WTC11 (cell line): Measurements from ENCODE around the gene ISOC2. TPM values are rescaled to one million over a fixed set of nuclear protein-coding genes. Genes with fewer than 3 reads are reported as not detected.

Experiments used
- AR ChIP-seq: fragments of 250-450 bp; sonication (Bioruptor Pico); IDR thresholded peaks from 2 replicates; pipeline ENCODE4 v1.9.0; 2021; ENCODE audit warnings: mild to moderate bottlenecking
- ATF3 ChIP-seq: sonication (generic); formaldehyde crosslinking; conservative IDR thresholded peaks from 2 replicates; pipeline ENCODE4 v1.8.1; 2022; ENCODE audit warnings: mild to moderate bottlenecking, missing genetic modification reagents
- ATF6 ChIP-seq: sonication (generic); formaldehyde crosslinking; IDR thresholded peaks from 2 replicates; pipeline ENCODE4 v1.8.1; 2023; ENCODE audit warnings: mild to moderate bottlenecking, missing genetic modification reagents
- CREB1 ChIP-seq: sonication (generic); formaldehyde crosslinking; IDR thresholded peaks from 2 replicates; pipeline ENCODE4 v1.8.0; 2023; ENCODE audit warnings: mild to moderate bottlenecking, missing genetic modification reagents
- E2F5 ChIP-seq: sonication (generic); formaldehyde crosslinking; IDR thresholded peaks from 2 replicates; pipeline ENCODE4 v1.8.1; 2022; ENCODE audit warnings: mild to moderate bottlenecking, moderate library complexity, missing genetic modification reagents
- FOXK1 ChIP-seq: sonication (generic); formaldehyde crosslinking; IDR thresholded peaks from 2 replicates; pipeline ENCODE4 v1.8.0; 2022; ENCODE audit warnings: mild to moderate bottlenecking, moderate library complexity, missing genetic modification reagents
- FOXP4 ChIP-seq: sonication (generic); formaldehyde crosslinking; IDR thresholded peaks from 2 replicates; pipeline ENCODE4 v1.8.0; 2022; ENCODE audit warnings: mild to moderate bottlenecking, missing genetic modification reagents
- GRHL2 ChIP-seq: fragments of 250-450 bp; sonication (Bioruptor Pico); IDR thresholded peaks from 2 replicates; pipeline ENCODE4 v1.8.0; 2022; ENCODE audit warnings: mild to moderate bottlenecking, moderate library complexity; ENCODE audit not compliant: insufficient replicate concordance, severe bottlenecking
- HMGXB4 ChIP-seq: sonication (generic); formaldehyde crosslinking; IDR thresholded peaks from 2 replicates; pipeline ENCODE4 v1.8.1; 2023; ENCODE audit warnings: mild to moderate bottlenecking, moderate library complexity, missing genetic modification reagents
- JAZF1 ChIP-seq: fragments of 250-450 bp; sonication (Bioruptor Pico); IDR thresholded peaks from 2 replicates; pipeline ENCODE4 v1.9.0; 2021; ENCODE audit warnings: moderate library complexity, mild to moderate bottlenecking, inconsistent platforms
- JUN ChIP-seq: sonication (generic); formaldehyde crosslinking; IDR thresholded peaks from 2 replicates; pipeline ENCODE4 v1.8.0; 2023; ENCODE audit warnings: mild to moderate bottlenecking, missing genetic modification reagents
- NFE2L1 ChIP-seq: sonication (generic); formaldehyde crosslinking; IDR thresholded peaks from 2 replicates; pipeline ENCODE4 v1.8.1; 2023; ENCODE audit warnings: missing genetic modification reagents
- NR3C1 ChIP-seq: sonication (generic); formaldehyde crosslinking; conservative IDR thresholded peaks from 2 replicates; pipeline ENCODE4 v1.8.1; 2023; ENCODE audit warnings: low read depth, mild to moderate bottlenecking, missing genetic modification reagents
- SMAD3 ChIP-seq: sonication (generic); formaldehyde crosslinking; IDR thresholded peaks from 2 replicates; pipeline ENCODE4 v1.8.0; 2022; ENCODE audit warnings: missing genetic modification reagents, mild to moderate bottlenecking, borderline replicate concordance
- SMAD4 ChIP-seq: sonication (generic); formaldehyde crosslinking; IDR thresholded peaks from 2 replicates; pipeline ENCODE4 v1.8.0; 2022; ENCODE audit warnings: mild to moderate bottlenecking, missing genetic modification reagents
- USF1 ChIP-seq: sonication (generic); formaldehyde crosslinking; IDR thresholded peaks from 2 replicates; pipeline ENCODE4 v1.8.0; 2022; ENCODE audit warnings: mild to moderate bottlenecking, missing genetic modification reagents
- ZBTB21 ChIP-seq: sonication (generic); formaldehyde crosslinking; IDR thresholded peaks from 2 replicates; pipeline ENCODE4 v1.8.1; 2023; ENCODE audit warnings: mild to moderate bottlenecking, missing genetic modification reagents, borderline replicate concordance
- ZMAT4 ChIP-seq: fragments of 250-450 bp; sonication (Bioruptor Pico); IDR thresholded peaks from 2 replicates; pipeline ENCODE4 v1.9.0; 2021; ENCODE audit warnings: mild to moderate bottlenecking
- ZNF219 ChIP-seq: sonication (generic); formaldehyde crosslinking; IDR thresholded peaks from 2 replicates; pipeline ENCODE4 v1.8.0; 2023; ENCODE audit warnings: missing genetic modification reagents, mild to moderate bottlenecking, borderline replicate concordance
- ZNF263 ChIP-seq: sonication (generic); formaldehyde crosslinking; IDR thresholded peaks from 2 replicates; pipeline ENCODE4 v1.8.1; 2022; ENCODE audit warnings: low read depth, mild to moderate bottlenecking, moderate library complexity, missing genetic modification reagents
- ZNF317 ChIP-seq: sonication (generic); formaldehyde crosslinking; IDR thresholded peaks from 2 replicates; pipeline ENCODE4 v1.8.1; 2023; ENCODE audit warnings: low read depth, mild to moderate bottlenecking, moderate library complexity, missing genetic modification reagents, borderline replicate concordance
- ZNF512 ChIP-seq: sonication (generic); formaldehyde crosslinking; IDR thresholded peaks from 2 replicates; pipeline ENCODE4 v1.8.1; 2022; ENCODE audit warnings: missing genetic modification reagents, borderline replicate concordance
- ZSCAN18 ChIP-seq: fragments of 250-450 bp; sonication (Bioruptor Pico); IDR thresholded peaks from 2 replicates; pipeline ENCODE4 v2.1.2; 2022; ENCODE audit warnings: mild to moderate bottlenecking, moderate library complexity
- total RNA-seq: library from RNA; stranded (reverse); gene quantifications from 3 replicates; pipeline ENCODE4 v1.2.3, GENCODE V29; 2021

Gene ISOC2
- total RNA-seq, 1 experiment from 2014 or later: 96.3 TPM

GRCh38 chr19:55407800-55408532, 53.5 kb downstream of the ISOC2 start (continued):
- TF ChIP-seq ZNF512 (CRISPR knock-in tag): no peak
- TF ChIP-seq ZSCAN18: no peak
- no peak for TF ChIP-seq ZMAT4 (CRISPR knock-in tag)
- no peak for TF ChIP-seq GRHL2 (CRISPR knock-in tag)
- TF ChIP-seq ZBTB21 (CRISPR knock-in tag): peak; percentile 94
- peak; percentile 64 for TF ChIP-seq ZNF317
- TF ChIP-seq FOXK1 (CRISPR knock-in tag): peak; percentile 58; the same call in 1 of the 2 replicates
- TF ChIP-seq CREB1 (CRISPR knock-in tag): peak; percentile 68; the same call in 1 of the 2 replicates
- TF ChIP-seq NFE2L1: peak; percentile 58; the same call in 1 of the 2 replicates
- TF ChIP-seq ZNF219 (CRISPR knock-in tag): no peak
- no peak for TF ChIP-seq SMAD3 (CRISPR knock-in tag)
- no peak for TF ChIP-seq AR (CRISPR knock-in tag)
- TF ChIP-seq ZNF263 (CRISPR knock-in tag): peak; percentile 40; the same call in 1 of the 2 replicates
- TF ChIP-seq JAZF1 (CRISPR knock-in tag): no peak
- no peak for TF ChIP-seq HMGXB4
- peak; percentile 92 for TF ChIP-seq USF1 (CRISPR knock-in tag)
- TF ChIP-seq FOXP4 (CRISPR knock-in tag): peak; percentile 62; the same call in 1 of the 2 replicates
- no peak for TF ChIP-seq SMAD4 (CRISPR knock-in tag)
- 0 out of 2 replicates have a peak, but pooled peaks have one; percentile 2 for TF ChIP-seq JUN (CRISPR knock-in tag)
- TF ChIP-seq E2F5 (CRISPR knock-in tag): peak; percentile 86; the same call in 1 of the 2 replicates
- TF ChIP-seq ATF6 (CRISPR knock-in tag): no peak
- TF ChIP-seq NR3C1: 0 out of 2 replicates have a peak, but pooled peaks have one; percentile 1
- TF ChIP-seq ATF3: no peak
